Embryonic facial prominence (tissue), 1 donor: ENCODE measurements around the gene CCDC170.

ENCODE experiments used
- DNase-seq: peaks from one replicate; pipeline ENCODE4 v3.0.0-alpha.2; 2016; ENCODE audit errors: extremely low spot score

The CCDC170 gene

GRCh38 chr6:151656392-151656791 is 162.6 kb downstream of the CCDC170 start:
- no peak for DNase-seq

DNA sequence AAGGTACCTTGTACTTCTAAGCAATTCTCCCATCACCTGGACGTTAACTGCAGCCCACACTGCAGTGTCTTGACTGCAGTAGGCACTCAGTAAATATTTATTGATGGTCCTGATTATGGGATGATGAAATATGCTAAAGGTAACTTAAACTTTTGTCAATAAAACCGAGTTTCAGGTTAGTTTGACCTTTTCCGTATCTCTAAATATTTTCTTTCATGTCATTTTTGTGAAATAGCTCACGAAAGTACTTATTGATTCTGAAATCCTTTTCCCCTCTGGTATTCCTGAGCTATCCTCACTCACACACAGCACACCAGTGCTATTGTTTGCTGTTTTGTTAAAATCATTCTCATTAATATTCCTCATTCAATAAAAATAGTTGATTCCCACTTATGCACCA is 164.3 kb downstream of the CCDC170 start:
- no peak for DNase-seq

DNA sequence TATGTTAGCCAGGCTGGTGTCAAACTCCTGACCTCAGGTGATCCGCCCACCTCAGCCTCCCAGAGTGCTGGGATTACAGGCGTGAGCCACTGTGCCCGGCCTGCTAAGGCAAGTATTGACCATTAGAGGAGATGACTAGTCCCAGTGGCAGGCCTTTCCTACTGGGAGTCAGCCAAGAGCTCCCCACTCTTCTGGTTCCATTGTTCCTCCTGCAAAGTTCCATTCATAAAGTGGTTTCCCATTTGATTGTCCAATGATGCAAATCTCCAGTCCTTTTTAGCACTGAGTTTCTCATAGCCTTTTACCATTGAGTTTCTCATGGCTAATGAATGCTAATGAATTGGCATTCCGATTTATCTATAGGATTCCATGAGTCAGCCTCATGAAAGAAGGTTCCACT is 165.4 kb downstream of the CCDC170 start:
- DNase-seq: no peak

DNA sequence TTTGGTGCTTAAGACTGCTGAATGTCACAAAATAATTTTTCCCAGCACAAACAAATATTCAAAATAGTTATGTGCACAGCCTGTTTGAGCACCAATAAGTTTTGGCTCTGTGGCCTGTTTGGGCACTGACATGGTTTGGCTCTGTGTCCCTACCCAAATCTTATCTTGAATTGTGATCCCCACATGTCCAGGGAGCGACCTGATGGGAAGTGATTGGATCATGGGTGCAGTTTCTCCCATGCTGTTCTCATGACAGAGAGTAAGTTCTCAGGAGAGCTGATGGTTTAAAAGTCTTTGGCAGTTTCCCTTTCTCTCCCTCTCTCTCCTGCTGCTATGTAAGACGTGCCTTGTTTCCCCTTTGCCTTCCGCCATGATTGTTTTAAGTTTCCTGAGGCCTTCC is 167.7 kb downstream of the CCDC170 start:
- no peak for DNase-seq

GRCh38 chr6:151661928-151662327 is 168.1 kb downstream of the CCDC170 start:
- DNase-seq: no peak

- no peak for DNase-seq
Observed at GRCh38 chr6:151663559-151663958, 169.7 kb downstream of the CCDC170 start.

DNA sequence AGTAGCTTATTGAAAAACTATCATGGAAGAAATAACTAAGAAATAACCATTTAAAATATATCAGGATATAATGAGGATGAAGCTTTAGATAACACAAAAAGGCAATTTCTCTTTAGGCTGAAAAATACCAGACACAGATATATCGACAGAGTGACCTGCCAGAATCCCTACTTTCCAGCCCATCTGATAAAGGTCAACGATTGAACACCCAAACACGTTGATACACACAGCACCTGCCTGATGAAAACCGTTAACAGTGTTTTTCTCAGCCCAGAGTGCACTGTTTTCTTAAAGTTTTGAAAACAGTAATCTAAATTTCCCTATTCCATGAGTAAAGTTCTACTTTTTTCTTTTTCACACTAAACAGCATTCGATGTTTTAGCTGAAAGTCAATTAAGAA is 170.6 kb downstream of the CCDC170 start:
- no peak for DNase-seq

DNA sequence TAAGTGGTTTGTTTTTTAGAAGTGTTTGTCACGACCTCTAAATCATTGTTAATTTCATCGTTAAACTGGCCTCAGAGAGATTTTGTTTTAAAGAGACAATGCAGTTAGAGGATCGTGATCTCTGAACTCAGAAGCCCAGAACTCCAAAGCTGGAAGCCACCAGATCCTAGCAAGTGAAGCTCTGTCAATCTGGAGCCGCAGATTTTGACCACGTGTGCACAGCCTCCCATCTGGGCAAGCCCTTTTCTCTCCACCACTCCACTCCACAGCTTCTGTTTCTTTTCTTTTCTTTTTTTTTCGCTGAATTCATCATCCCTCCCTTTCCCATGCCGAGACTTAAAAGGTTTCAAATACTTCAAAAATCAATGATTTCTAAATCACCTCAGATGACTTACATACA is 171.5 kb downstream of the CCDC170 start:
- DNase-seq: no peak

- no peak for DNase-seq
Observed at GRCh38 chr6:151666526-151666925, 172.7 kb downstream of the CCDC170 start.

DNA sequence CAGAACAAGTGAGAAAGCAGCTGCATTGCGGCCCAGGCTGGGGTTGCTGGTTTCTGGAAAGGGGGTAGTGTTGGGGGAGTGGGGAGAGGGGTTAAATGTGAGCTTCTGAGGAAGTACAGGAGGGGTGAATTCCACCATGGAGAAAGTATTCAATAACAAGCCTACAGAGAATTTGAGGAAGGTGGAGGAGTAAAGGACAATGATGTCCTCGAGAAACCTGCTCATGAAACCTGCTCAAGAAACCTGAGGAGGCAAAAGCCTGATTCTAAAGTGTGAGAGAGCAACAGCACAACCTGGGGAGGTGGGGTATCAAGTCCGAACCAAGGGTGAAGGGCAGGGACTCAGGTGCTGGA is 175.4 kb downstream of the CCDC170 start:
- DNase-seq: no peak

GRCh38 chr6:151670116-151670515 is 176.3 kb downstream of the CCDC170 start:
- DNase-seq: no peak
